HG02571 (cell line): ENCODE measurements around the gene WBP1L.
"Not testable (repeated sequence)": the region's sequence is repeated elsewhere in the genome, so short reads cannot be mapped to it uniquely, and the experiment has no call there.

Source experiments
- ATAC-seq: cut with Tn5 transposase; IDR thresholded peaks from one replicate; pipeline ENCODE4 v1.9.1; 2021; ENCODE audit warnings: mild to moderate bottlenecking, moderate library complexity; ENCODE audit not compliant: unreplicated experiment

Gene WBP1L

GRCh38 chr10:102721954-102722353 is 21.8 kb upstream of the WBP1L start:
- no peak for ATAC-seq

- no peak for ATAC-seq
Measured at GRCh38 chr10:102723989-102724388, 19.8 kb upstream of the WBP1L start.

GRCh38 chr10:102726274-102726673 is 17.5 kb upstream of the WBP1L start:
- no peak for ATAC-seq

DNA sequence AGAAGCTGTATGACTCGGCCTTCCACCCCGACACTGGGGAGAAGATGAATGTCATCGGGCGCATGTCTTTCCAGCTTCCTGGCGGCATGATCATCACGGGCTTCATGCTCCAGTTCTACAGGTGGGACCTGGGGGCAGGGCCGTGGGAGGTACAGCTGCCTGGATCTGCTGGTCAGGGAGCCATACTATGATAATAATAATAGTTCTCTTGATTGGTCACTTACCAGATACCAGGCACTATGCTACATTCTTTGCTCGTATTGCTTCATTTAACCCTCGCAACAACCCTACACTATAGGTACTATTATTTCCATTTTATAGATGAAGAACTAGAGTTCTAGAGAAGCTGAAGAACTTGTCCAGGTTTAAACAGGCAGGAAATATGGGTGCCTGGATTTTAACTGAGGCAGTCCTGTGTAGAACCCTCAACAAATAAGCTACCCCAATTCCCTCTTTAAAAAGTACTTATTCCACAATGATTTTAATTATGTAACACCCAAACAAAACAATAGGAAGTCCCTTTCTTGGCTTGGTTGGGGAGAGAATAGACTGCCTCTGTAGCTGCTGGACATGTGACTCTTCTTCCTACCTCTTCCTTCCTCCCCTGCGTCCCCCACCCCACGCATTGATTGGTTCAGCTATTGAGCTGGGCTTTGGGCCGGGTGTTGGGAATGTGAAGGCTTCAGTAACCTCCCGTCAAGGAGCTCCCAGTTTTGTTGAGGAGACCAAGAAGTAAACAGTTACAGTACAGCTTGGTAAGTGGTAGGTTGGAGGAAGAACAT is 16.5 kb upstream of the WBP1L start:
- ATAC-seq = no peak

GRCh38 chr10:102729029-102730026 is 14.4 kb upstream of the WBP1L start:
- no peak for ATAC-seq

DNA sequence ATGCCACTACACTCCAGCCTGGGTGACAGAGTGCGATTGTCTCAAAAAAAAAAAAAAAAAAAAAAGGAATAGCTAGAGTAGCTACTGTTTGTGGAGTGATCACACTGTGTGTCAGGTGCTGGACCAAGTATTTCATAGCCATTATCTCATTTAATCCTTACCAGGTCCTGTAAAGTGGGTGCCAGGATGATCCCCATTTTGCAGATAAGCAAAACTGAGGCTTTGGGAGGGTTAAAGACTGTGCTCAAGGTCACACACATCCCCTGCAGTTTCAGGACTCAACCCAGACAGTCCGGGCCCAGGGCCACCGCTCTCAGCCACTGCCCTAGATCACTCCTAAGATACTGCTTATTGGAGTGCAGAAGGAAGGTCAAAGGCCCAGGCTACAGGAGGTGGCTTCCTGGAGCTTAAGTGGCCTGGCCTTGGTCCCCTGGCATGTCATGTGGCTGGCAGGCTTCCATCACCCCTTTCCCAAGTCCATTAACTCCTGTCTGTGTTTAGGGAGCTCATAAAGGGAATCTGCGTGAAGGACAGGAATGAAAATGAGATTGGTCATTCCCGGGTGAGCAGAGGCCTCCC is 12.4 kb upstream of the WBP1L start:
- no peak for ATAC-seq

DNA sequence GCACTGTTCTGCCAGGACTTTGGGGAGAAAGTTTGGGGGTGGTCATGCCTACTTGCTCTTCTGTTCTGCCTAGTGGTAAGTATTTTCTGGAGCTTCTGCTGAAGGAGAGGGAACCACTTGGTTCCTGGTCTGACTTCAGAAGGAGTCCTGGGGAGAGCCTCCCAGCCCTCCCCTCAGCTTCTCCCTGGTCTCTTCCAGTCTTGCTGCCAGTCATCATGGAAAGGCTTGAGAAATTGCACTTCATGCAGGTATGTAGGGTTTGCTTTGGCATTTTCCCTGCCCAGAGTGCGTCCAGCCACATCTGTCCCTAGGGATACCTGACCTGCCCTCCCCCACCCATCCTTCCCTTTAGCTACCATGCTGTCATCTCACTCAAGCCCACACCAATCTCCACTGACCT is 11.1 kb upstream of the WBP1L start:
- no peak for ATAC-seq

DNA sequence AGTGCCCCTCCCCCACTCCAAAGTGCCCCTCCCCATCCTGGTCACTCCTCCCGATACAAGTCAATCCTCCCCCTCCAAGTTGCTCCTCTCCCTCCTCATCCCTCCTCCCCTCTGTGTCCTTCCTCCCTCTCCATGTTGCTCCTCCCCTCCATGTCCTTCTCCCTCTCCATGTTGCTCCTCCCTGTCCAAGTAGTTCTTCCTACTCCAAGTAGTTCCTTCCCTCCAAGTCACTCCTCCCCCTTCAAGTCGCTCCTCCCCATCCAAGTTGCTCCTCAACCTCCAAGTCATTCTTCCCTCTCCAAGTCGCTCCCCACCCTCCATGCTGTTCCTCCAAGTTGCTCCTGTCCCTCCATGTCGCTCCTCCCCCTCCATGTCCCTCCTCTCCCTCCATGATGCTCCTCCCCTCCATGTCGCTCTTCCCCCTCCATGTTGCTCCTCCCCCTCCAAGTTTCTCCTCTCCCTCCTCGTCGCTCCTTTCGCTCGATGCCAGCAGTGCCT is 8.6 kb upstream of the WBP1L start:
- ATAC-seq = no peak

DNA sequence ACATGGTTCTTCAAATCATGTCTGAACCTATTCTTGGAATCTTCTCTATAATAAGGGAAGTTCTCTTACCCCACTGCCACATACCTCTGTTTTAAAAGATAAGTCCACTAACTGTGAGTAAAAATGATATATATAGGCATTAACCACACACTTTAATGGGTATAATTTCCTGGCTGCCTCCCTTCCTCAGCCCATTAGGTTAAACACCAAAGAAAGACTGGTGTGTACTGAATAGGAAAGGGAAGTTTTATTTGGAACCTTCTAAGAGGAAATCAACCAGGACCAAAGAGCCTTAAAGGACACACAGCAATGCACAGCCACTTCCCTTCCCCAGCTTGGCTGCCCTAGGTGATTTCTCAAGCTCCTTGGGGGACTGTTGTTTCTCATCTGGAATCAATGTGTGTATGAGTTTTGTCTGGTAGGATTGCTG is 5.0 kb upstream of the WBP1L start:
- ATAC-seq = no peak

DNA sequence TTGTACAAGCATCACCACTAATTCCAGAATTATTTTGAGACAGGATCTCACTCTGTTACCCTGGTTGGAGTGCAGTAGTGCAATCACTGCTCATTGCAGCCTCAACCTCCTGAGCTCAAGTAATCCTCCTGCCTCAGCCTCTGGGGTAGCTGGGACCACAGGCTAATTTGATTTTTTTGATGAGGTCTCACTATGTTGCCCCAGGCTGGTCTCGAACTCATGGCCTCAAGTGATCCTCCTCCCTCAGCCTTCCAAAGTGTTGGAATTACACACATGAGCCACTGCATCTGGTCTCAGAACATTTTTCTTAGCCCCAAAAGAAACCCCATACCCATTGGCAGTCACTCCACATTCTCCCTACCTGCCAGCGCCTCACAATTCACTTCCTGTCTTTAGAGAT is 3.5 kb upstream of the WBP1L start:
- no peak for ATAC-seq

DNA sequence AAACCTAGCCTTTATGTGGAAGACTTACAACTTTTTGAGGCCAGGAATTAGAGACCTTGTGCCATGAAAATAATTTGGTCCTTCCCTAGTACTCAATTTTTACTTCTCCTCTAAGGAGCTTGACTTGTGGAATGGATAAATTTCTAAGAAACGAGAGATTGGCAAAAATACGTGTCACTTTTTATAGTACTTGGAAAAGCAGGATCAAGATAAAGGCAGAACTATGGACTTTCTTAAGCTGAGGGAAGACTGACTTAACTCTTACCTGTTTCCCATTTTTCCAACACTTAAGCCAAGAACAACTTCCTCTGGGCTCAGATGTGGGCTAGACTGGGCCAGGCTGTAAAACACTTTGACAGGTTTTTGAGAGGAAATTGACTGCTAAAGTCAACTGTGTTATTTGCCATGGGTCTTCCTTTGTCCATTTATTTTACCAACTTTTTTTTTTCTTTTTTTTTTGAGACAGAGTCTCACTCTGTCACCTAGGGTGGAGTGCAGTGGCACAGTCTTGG is 2.0 kb upstream of the WBP1L start:
- ATAC-seq = no peak

DNA sequence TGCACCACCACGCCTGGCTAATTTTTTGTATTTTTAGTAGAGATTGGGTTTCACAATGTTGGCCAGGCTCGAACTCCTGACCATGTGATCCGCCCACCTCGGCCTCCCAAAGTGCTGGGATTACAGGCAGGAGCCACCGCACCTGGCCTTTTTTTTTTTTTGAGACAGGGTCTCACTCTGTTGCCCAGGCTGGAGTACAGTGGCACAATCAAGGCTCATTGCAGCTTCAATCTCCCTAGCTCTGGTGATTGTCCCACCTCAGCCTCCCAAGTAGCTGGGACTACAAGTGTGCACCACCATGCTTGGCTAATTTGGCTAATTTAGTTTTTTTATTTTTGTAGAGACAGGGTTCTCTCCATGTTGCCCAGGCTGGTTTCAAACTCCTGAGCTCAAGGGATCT is 1.4 kb upstream of the WBP1L start:
- not testable (repeated sequence) for ATAC-seq

DNA sequence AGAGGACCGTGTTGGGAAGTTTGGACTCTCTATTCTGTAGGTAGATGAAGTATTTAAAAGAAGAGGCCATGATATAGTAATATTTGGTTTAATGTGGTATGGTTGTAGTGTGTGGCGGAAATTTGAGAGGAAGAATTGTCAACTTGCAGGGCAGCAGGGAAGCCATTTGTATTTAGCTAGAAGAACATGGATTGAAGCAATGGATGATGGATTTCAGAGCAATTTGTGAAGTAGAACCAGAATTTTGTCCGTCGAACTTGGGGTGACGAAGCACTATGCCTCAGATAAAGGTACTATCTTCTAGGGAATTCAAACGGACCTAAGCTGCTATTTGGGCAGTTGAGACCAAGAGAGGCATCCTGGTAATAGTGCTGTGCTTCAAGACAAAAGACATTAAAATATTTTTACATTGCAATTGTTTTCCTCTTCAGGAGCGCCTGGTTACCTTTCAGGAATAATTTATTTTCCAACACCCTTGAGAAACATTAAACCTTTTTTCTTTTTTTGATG is 615 bp upstream of the WBP1L start:
- no peak for ATAC-seq

GRCh38 chr10:102744374-102745051 is 765 bp downstream of the WBP1L start:
- ATAC-seq = no peak

GRCh38 chr10:102745157-102745556 is 1.4 kb downstream of the WBP1L start:
- ATAC-seq = no peak

GRCh38 chr10:102752266-102752930 is 8.7 kb downstream of the WBP1L start:
- no peak for ATAC-seq

DNA sequence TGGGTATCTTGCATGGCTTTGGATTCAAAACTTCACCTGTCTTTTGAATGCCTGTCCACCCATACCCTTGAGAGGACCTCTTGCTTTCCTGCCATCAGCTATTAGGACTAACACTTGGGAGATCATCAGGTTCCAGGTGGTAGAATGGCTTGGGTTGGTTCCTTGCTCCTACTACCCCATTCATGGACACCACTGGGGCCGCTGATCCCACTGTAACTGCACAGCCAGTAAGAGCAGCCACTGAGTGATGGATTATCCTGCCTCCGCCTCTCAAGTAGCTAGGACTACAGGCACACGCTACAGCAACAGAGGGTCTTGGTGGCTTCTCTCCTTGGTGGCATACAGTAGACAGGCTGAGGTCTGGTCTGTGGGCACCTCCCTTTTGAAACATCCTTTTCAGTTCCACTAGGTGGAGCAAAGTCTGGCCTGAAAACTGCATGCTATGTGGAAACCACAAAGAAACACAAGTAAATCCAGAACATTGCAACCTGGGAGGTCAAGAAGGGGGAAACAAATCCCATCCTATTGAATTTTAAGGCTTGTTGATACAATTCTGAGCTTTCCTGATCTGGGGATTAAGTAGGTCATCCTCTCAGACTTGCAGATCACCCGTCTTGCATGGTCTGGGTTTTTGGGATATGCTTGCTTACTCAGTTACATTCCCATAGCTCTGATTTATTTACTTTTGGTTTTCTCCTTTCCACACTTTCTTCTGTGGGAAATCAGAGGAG is 9.4 kb downstream of the WBP1L start:
- ATAC-seq = no peak

- no peak for ATAC-seq
Measured at GRCh38 chr10:102753718-102754117, 10.0 kb downstream of the WBP1L start.

GRCh38 chr10:102757323-102757722 is 13.6 kb downstream of the WBP1L start:
- no peak for ATAC-seq
